SU-DHL-6 (cell line): ENCODE data around the gene CCDC40.

ENCODE experiments used
- H2AFZ ChIP-seq: fragments of 200-600 bp; sonication (generic); 2 replicates; pipeline ENCODE4 v1.6.1; 2014; ENCODE audit warnings: low read depth, mild to moderate bottlenecking, moderate library complexity, mixed read lengths, antibody characterized with exemption, low read length; ENCODE audit not compliant: severe bottlenecking
- H3F3A ChIP-seq: fragments of 200-600 bp; shearing (Covaris generic); 2 replicates; pipeline ENCODE4 v1.6.0; 2016; ENCODE audit warnings: antibody characterized with exemption, mild to moderate bottlenecking; ENCODE audit not compliant: insufficient read depth
- H3K27ac ChIP-seq: fragments of 200-600 bp; sonication (generic); 2 replicates; pipeline ENCODE4 v1.5.1; 2016; ENCODE audit warnings: low read depth, mild to moderate bottlenecking, low read length, moderate library complexity, mixed read lengths
- H3K27me3 ChIP-seq: fragments of 200-600 bp; sonication (generic), shearing (Covaris generic); 2 replicates; pipeline ENCODE4 v1.6.0; 2014; ENCODE audit warnings: mild to moderate bottlenecking, low read length
- H3K36me3 ChIP-seq: fragments of 200-600 bp; sonication (generic); 2 replicates; pipeline ENCODE4 v1.6.1; 2014; ENCODE audit warnings: mild to moderate bottlenecking, low read length, mixed read lengths
- H3K4me2 ChIP-seq: fragments of 300-600, 200-600 bp; shearing (Covaris generic), sonication (generic); 2 replicates; pipeline ENCODE4 v1.6.0; 2014; ENCODE audit warnings: low read length, low read depth, mild to moderate bottlenecking; ENCODE audit not compliant: poor library complexity, severe bottlenecking
- H3K4me3 ChIP-seq: fragments of 200-600 bp; sonication (generic); 2 replicates; pipeline ENCODE4 v1.5.1; 2014; ENCODE audit warnings: antibody characterized with exemption, low read length, mild to moderate bottlenecking, mixed read lengths; ENCODE audit not compliant: insufficient read depth, poor library complexity, severe bottlenecking
- H3K79me2 ChIP-seq: fragments of 200-600 bp; sonication (generic); 2 replicates; pipeline ENCODE4 v1.6.1; 2014; ENCODE audit warnings: mild to moderate bottlenecking, low read length, moderate library complexity; ENCODE audit not compliant: insufficient read depth
- H3K9ac ChIP-seq: fragments of 200-600 bp; sonication (generic); 2 replicates; pipeline ENCODE4 v1.7.0; 2014; ENCODE audit warnings: mild to moderate bottlenecking, low read length
- H3K9me2 ChIP-seq: fragments of 200-600 bp; sonication (generic); replicated peaks from 2 replicates; pipeline ENCODE4 v1.6.1; 2014; ENCODE audit warnings: low read length; ENCODE audit not compliant: insufficient read depth
- H3K9me3 ChIP-seq: fragments of 200-600 bp; sonication (generic); 2 replicates; pipeline ENCODE4 v1.6.1; 2014; ENCODE audit warnings: low read length, mixed read lengths; ENCODE audit not compliant: insufficient read depth
- H4K20me1 ChIP-seq: fragments of 200-600 bp; sonication (generic); 2 replicates; pipeline ENCODE4 v1.6.1; 2014; ENCODE audit warnings: low read depth, mild to moderate bottlenecking, antibody characterized with exemption, low read length, moderate library complexity, mixed read lengths
- CTCF ChIP-seq: fragments of 200-600 bp; sonication (generic); IDR thresholded peaks from one replicate; pipeline ENCODE4 v1.5.1; 2017; ENCODE audit warnings: antibody characterized with exemption, mild to moderate bottlenecking, low read length, moderate library complexity; ENCODE audit not compliant: insufficient read depth, poor library complexity, severe bottlenecking
- EZH2phosphoT487 ChIP-seq: fragments of 200-600 bp; sonication (generic), shearing (Covaris generic); conservative IDR thresholded peaks from 2 replicates; pipeline ENCODE4 v1.6.1; 2018; ENCODE audit warnings: mild to moderate bottlenecking, antibody characterized with exemption, low read length, moderate library complexity, mixed read lengths

CCDC40 gene

GRCh38 chr17:80125656-80126448 is 89.4 kb downstream of the CCDC40 start:
- Histone ChIP-seq H2AFZ (no peak overlapping the region), H3K4me3 (no peak overlapping the region), H3K27ac (no peak overlapping the region), H3K27me3 (no peaks in the 10 kb centered on the region), H3K9me3 (no peaks in the 10 kb centered on the region), H3K79me2 (no peaks in the 10 kb centered on the region), H3K9ac (no peak overlapping the region), H3K36me3 (no peaks in the 10 kb centered on the region), H4K20me1 (no peaks in the 10 kb centered on the region), H3K9me2 (no peaks in the 10 kb centered on the region), H3K4me2 (no peak overlapping the region), H3F3A (0 out of 2 replicates have a peak, but pooled peaks cover 5% of the 10 kb centered on the region)
- no peak for TF ChIP-seq EZH2phosphoT487
- no peak for TF ChIP-seq CTCF

GRCh38 chr17:80126449-80126715 is 89.9 kb downstream of the CCDC40 start:
- no peak for TF ChIP-seq CTCF
- Histone ChIP-seq H4K20me1 (no peaks in the 10 kb centered on the region), H3K79me2 (no peaks in the 10 kb centered on the region), H3K36me3 (no peaks in the 10 kb centered on the region), H3K9me2 (no peaks in the 10 kb centered on the region), H3K27ac (no peak overlapping the region), H3K9ac (no peak overlapping the region), H3K9me3 (no peaks in the 10 kb centered on the region), H3K27me3 (no peaks in the 10 kb centered on the region), H3F3A (peaks cover 10% of the 10 kb centered on the region; the same call in 1 of the 2 replicates), H2AFZ (no peak overlapping the region), H3K4me3 (no peak overlapping the region), H3K4me2 (no peak overlapping the region)

GRCh38 chr17:80129006-80129565 is 92.6 kb downstream of the CCDC40 start:
- no peak overlapping the region for H2AFZ ChIP-seq
- H3K27me3 ChIP-seq, result no peaks in the 10 kb centered on the region
- peaks cover 16% of the 10 kb centered on the region for H3F3A ChIP-seq
- no peak overlapping the region for H3K4me2 ChIP-seq
- H3K79me2 ChIP-seq, result no peaks in the 10 kb centered on the region
- H3K9me2 ChIP-seq, result no peaks in the 10 kb centered on the region
- peaks cover 4% of the 10 kb centered on the region; the same call in 1 of the 2 replicates for H3K36me3 ChIP-seq
- H3K4me3 ChIP-seq, result no peak overlapping the region
- no peak overlapping the region for H3K27ac ChIP-seq
- no peak overlapping the region for H3K9ac ChIP-seq
- no peaks in the 10 kb centered on the region for H3K9me3 ChIP-seq
- TF ChIP-seq EZH2phosphoT487, result no peak
- no peak for TF ChIP-seq CTCF
- no peaks in the 10 kb centered on the region for H4K20me1 ChIP-seq
